GM19351 (cell line): Measurements from ENCODE around the gene ZNF175.
"Not testable (repeated sequence)": the region's sequence is repeated elsewhere in the genome, so short reads cannot be mapped to it uniquely, and the experiment has no call there.

ENCODE experiments used
- ATAC-seq: cut with Tn5 transposase; IDR thresholded peaks from one replicate; pipeline ENCODE4 v1.9.1; 2021; ENCODE audit warnings: mild to moderate bottlenecking, moderate library complexity; ENCODE audit not compliant: unreplicated experiment

ZNF175 gene

DNA sequence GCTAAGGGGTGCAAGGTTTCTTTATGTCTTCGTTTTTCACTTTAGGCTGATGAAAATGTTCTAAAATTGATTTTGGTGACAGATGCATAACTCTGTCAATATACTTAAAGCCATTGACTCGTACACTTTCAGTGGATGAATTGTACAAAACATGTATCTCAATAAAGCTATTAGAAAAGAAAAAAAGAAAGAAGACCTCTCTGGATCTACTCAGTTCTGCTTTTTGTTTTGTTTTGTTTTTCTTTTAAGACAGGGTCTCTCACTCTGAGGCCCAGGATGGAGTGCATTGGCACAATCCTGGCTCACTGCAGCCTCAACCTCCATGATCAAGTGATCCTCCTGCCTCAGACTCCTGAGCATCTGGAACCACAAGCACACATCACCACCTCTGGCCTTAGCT, 55.6 kb downstream of the ZNF175 start:
- no peak for ATAC-seq

DNA sequence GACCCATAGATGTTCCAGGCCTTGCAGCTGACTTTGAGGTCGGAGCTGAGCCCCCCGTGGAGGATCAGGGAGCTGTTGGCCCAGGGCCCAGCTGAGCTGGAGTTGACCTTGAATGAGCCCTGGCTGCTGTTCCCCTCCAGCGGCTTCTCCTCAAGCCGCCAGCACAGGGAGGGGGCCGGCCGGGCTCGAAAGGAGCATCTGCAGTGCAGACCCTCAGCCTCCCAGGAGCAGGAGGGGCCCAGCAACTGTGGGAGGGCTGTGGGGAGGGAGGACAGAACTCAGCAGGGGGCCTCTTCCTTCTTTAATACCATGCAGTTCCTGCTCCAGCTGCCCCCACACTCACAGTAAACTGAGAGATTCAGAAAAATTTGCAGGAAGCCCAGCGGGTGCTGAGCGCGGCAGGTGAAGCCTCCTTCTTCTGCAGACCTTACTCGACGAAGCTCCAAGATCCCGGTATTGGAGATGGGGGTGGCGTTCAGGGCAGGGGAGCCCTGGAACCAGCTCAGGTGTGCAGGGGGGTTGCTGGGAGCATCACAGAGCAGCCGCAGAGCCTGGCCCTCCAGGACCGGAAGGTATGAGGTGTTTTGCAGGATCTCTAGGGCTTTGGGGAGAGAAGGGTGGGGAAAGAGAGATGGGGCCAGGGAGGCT, 56.5 kb downstream of the ZNF175 start:
- ATAC-seq, result no peak

DNA sequence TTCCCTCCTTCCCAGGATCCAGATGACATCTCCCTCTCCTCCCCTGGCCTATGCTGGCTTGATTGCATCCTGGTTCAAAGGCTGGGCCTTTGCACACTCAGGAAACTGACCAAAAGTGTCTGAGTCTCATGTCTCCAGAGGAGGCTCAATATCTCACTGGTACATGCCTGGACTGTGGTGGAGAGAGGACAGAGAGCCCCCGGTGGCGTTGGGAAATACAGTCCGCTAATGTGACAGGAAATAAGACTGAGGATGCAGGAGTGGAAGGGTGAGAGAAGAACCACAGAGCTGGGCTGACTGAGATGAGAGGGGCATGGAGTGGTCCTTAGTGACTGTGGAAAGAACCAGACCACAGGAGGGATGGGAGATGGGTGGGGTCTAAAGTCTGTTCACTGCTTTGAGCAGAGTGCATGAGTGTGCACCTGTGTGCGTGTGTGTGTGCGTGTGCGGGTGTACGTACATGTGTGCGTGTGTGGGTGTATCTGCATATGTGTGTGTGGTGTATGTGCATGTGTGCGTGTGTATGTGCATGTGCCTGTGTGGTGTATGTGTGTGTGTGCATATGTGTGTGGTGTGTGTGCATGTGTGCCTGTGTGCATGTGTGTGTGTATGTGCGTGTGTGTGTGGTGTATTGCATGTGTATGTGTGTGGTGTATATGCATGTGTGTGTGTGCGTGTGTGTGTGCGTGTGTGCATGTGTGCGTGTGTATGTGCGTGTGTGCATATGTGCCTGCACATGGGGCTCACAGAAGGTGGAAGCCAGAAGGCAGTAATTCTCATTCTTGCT, 57.3 kb downstream of the ZNF175 start:
- ATAC-seq, result no peak

DNA sequence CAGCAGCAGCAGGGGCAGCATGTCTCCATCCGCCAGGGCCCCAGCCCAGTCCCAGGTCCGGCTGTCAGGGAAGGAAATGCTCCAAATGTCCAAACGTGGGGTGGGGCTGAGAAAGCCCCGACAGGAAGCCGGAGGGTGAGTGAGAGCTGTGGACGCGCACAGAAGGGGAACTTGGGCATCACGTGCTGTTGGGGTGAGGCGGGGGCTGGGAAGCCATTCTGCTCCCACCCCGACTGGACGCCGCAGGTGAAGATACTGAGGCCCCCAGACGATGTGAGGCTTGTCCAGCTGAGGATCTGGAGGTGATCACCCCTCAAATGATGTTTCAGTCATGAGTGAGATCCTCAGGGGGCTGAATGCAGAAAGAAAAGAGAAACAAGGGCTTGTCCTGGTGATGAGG, 59.2 kb downstream of the ZNF175 start, which contains the start of gene SIGLEC5:
SIGLEC5 (minus strand) TSS at position 87 of the 400 bp plus-strand sequence; CDS start at position 21, 66 bp downstream.
- not testable (repeated sequence) for ATAC-seq

DNA sequence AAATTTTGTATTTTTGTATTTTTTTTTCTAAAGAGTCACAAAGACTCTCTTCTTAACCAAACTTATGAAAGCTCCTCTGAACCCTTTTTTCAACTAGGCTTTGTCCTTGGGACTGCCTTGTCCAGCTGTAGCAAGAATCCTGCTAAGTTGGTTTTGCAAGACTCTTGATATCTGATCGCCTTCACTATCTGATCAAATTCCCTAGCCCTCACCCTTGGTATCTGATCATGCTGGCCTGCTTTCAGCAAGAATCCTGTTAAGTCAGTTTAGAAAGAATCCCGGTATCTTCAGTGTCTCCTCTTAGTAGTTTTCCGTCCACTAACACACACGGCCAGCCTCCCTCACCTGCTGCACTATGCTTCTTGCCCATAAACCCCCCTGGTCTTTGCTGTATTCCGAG, 61.0 kb downstream of the ZNF175 start:
- no peak for ATAC-seq

DNA sequence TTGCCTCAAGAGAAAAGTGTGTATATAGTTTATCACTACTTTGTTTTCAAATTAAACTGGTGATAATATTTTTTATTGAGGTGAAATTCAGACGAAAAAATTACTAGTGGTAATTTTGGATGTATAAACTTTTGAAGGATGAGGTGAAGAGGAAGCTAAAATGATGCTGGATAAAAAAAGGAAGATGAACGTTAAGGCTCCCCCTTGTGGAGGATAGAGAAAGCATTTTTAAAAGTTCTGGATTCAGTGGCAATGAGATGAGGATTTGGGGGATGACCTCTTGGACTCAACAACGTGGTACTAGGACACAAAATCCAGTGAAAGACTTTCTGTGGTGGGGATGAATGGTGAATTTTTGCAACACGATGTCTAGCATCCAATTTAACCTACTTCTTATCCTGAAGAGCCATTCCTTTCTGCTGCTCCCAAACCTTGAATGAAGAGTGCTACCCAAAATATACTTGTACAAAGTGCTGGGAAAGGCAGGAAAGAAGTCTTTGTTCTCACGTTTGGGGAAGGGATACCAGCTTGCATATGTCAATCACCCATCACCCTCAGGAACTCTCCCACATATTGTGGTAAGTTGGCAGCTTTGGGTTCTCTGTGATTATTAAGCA, 66.4 kb downstream of the ZNF175 start:
- ATAC-seq, result no peak

DNA sequence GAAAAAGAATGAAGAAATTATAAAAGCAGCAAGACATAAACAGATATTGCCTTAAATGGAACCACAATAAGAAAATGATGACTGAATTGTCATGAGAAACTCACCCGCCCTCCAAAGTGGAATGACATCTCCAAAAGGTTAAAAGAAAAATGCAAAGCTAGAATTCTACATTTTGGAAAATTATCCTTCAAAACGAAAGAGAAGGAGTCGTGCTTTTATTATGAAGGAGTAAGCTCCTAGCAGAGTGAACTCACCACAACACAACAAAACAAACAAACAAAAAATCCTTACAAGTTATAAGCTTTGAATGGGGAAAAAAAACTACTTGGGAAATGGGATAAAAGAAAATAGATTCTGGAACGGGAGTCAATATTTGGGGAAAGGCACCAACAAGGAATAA, 68.8 kb downstream of the ZNF175 start:
- no peak for ATAC-seq

DNA sequence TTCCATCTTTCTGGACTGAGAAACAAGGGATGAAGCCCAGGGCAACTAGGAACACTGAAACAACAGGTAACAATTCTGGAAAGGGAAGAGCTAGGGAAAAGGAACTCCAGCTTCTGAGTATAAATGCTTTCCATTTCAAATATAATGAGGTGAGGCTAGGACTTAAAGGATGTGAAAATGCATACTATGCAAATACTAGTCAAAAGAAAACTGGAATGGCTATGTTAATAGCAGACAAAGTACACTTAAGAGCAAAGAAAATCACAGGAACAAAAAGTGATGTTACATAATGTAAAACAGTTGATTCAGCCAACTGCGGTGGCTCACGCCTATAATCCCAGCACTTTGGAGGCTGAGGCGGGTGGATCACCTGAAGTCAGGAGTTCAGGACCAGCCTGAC, 69.3 kb downstream of the ZNF175 start:
- no peak for ATAC-seq

DNA sequence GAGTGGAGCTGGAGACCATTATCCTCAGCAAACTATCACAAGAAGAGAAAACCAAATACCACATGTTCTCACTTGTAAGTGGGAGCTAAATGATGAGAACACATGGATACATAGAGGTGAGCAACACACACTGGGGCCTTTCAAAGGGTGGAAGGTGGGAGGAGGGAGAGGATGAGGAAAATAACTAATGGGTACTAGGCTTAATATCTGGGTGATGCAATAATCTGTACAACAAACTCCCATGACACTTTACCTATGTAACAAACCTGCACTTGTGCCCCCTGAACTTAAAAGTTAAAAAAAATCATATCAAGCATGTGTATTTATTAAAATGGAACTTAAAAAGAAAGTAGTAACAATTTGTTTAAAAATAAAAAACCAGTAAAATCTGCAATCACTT, 70.6 kb downstream of the ZNF175 start:
- no peak for ATAC-seq
